Smooth muscle cell (in vitro differentiated cells): Measurements from ENCODE around the gene EFHC2. TPM values are rescaled to one million over a fixed set of nuclear protein-coding genes. Genes with fewer than 3 reads are reported as not detected.

Experiments
- DNase-seq: peaks from one replicate; lab custom pipeline; 2025; ENCODE audit not compliant: unreplicated experiment; lab: John Stamatoyannopoulos, UW
- H2AFZ ChIP-seq: fragments of 200-600 bp; sonication (generic); 2 replicates; pipeline ENCODE4 v1.6.0; 2016; ENCODE audit warnings: antibody characterized with exemption, low read depth, mild to moderate bottlenecking
- H3F3A ChIP-seq: fragments of 200-600 bp; sonication (generic); 2 replicates; pipeline ENCODE4 v1.6.0; 2017; ENCODE audit warnings: antibody characterized with exemption, low read depth
- H3K27ac ChIP-seq: fragments of 200-600 bp; sonication (generic); 2 replicates; pipeline ENCODE4 v1.5.1; 2016; ENCODE audit warnings: low read depth, mild to moderate bottlenecking
- H3K27me3 ChIP-seq: fragments of 200-600 bp; sonication (generic); 2 replicates; pipeline ENCODE4 v1.6.1; 2016; ENCODE audit warnings: low read depth, mild to moderate bottlenecking
- H3K36me3 ChIP-seq: fragments of 200-600 bp; sonication (generic); 2 replicates; pipeline ENCODE4 v1.5.1; 2016; ENCODE audit warnings: low read depth
- H3K4me1 ChIP-seq: fragments of 200-600 bp; sonication (generic); 2 replicates; pipeline ENCODE4 v1.5.1; 2016; ENCODE audit warnings: low read depth
- H3K4me2 ChIP-seq: fragments of 200-600 bp; sonication (generic); 2 replicates; pipeline ENCODE4 v1.6.0; 2016; ENCODE audit warnings: mild to moderate bottlenecking
- H3K4me3 ChIP-seq: fragments of 200-600 bp; sonication (generic); 2 replicates; pipeline ENCODE4 v1.5.1; 2016; ENCODE audit warnings: mild to moderate bottlenecking
- H3K79me2 ChIP-seq: fragments of 200-600 bp; sonication (generic); 2 replicates; pipeline ENCODE4 v1.6.0; 2016; ENCODE audit warnings: low read depth, mild to moderate bottlenecking
- H3K9ac ChIP-seq: fragments of 200-600 bp; sonication (generic); 2 replicates; pipeline ENCODE4 v1.6.0; 2016; ENCODE audit warnings: low read depth
- H3K9me3 ChIP-seq: fragments of 200-600 bp; sonication (generic); replicated peaks from 2 replicates; pipeline ENCODE4 v1.5.1; 2016; ENCODE audit warnings: low read depth
- H4K20me1 ChIP-seq: fragments of 200-600 bp; sonication (generic); 2 replicates; pipeline ENCODE4 v1.6.0; 2016; ENCODE audit warnings: low read depth
- WGBS: methylation state at CpG from one replicate; pipeline ENCODE4 v1.1.7; 2016; ENCODE audit warnings: low lambda C conversion rate; 5-methylcytosine and 5-hydroxymethylcytosine counted together
- polyA plus RNA-seq: library from polyadenylated mRNA; unstranded; fragments of >200 nt; fragmentation: Nextera tagmentation; extraction: Ambion mirVana; gene quantifications from 2 replicates; pipeline ENCODE4 v1.2.1, GENCODE V29; 2016
- total RNA-seq: library from RNA; depleted of rRNA; stranded (reverse); fragments of >200 nt; gene quantifications from 2 replicates; pipeline ENCODE4 v1.2.3, GENCODE V29; 2014
- TF ChIP-seq, protein P1 (sequence below): fragments of 200-600 bp; sonication (generic); IDR thresholded peaks from 2 replicates; pipeline ENCODE4 v1.5.1; 2017; ENCODE audit warnings: borderline replicate concordance, mild to moderate bottlenecking, antibody characterized with exemption; ENCODE audit not compliant: insufficient read depth, poor library complexity, severe bottlenecking

Gene EFHC2
- total and polyA plus RNA-seq, 2 experiments from 2014 or later: 2.3 to 3.5 TPM

DNA sequence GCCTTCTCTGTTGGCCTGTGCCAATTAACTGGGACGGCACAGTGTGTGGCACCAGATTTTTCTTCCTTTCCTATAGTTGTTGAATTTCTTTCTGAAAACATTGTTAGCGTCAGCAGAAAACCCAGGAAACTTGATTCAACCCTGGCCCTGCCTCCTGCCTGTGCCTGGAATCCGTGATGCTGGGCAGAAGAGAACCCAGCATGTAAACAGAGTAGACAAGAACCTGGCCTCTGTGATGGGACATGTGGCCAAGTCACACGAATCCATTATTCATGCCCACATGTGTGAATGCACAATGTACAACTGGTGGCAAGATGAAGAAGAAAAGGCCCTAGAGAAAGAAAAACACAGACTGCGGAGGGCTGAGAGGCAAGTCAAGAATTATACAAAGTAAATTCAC lies 111.4 kb downstream of the EFHC2 start:
- no peaks in the 10 kb centered on the region for H3K79me2 ChIP-seq
- no peak overlapping the region for H2AFZ ChIP-seq
- TF ChIP-seq, protein P1, sequence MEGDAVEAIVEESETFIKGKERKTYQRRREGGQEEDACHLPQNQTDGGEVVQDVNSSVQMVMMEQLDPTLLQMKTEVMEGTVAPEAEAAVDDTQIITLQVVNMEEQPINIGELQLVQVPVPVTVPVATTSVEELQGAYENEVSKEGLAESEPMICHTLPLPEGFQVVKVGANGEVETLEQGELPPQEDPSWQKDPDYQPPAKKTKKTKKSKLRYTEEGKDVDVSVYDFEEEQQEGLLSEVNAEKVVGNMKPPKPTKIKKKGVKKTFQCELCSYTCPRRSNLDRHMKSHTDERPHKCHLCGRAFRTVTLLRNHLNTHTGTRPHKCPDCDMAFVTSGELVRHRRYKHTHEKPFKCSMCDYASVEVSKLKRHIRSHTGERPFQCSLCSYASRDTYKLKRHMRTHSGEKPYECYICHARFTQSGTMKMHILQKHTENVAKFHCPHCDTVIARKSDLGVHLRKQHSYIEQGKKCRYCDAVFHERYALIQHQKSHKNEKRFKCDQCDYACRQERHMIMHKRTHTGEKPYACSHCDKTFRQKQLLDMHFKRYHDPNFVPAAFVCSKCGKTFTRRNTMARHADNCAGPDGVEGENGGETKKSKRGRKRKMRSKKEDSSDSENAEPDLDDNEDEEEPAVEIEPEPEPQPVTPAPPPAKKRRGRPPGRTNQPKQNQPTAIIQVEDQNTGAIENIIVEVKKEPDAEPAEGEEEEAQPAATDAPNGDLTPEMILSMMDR: no peak
- H3K4me1 ChIP-seq: no peaks in the 10 kb centered on the region
- no peak overlapping the region for H3K4me3 ChIP-seq
- H3K4me2 ChIP-seq: no peak overlapping the region
- H3K9ac ChIP-seq: no peak overlapping the region
- no peaks in the 10 kb centered on the region for H3F3A ChIP-seq
- no peak overlapping the region for H3K27ac ChIP-seq
- DNase-seq: no peak
- 72% methylated on average over 5 of the region's 5 CpGs for WGBS
- H4K20me1 ChIP-seq: no peaks in the 10 kb centered on the region
- H3K36me3 ChIP-seq: no peaks in the 10 kb centered on the region
- H3K27me3 ChIP-seq: no peaks in the 10 kb centered on the region
- no peaks in the 10 kb centered on the region for H3K9me3 ChIP-seq

DNA sequence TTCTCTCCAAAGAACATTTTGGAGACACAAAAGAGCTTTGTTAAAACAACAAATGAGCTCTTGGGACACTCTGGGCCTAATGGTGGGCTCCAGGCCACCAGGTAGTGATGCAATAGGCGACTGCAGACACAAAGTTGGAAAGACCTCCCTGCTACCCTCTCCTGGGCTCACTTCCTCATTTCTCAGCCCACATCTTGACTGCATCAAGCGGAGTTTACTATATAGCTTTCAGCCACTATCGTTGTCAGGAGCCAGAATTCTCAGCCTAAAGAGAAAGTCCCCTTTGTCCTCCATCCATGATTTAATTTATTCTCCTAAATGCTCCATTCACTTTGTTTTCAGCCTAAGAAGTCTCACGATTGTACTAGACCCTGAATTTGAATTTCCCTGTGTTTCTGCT lies 114.9 kb downstream of the EFHC2 start:
- H3K27ac ChIP-seq: no peak overlapping the region
- H3K4me2 ChIP-seq: no peak overlapping the region
- no peaks in the 10 kb centered on the region for H3K27me3 ChIP-seq
- no peaks in the 10 kb centered on the region for H3K4me1 ChIP-seq
- H2AFZ ChIP-seq: no peak overlapping the region
- TF ChIP-seq, protein P1: no peak
- H3K4me3 ChIP-seq: no peak overlapping the region
- WGBS: 69% methylated on average over 4 of the region's 4 CpGs
- no peaks in the 10 kb centered on the region for H3F3A ChIP-seq
- H4K20me1 ChIP-seq: no peaks in the 10 kb centered on the region
- no peaks in the 10 kb centered on the region for H3K79me2 ChIP-seq
- H3K9ac ChIP-seq: no peak overlapping the region
- no peaks in the 10 kb centered on the region for H3K36me3 ChIP-seq
- H3K9me3 ChIP-seq: no peaks in the 10 kb centered on the region
- DNase-seq: no peak

DNA sequence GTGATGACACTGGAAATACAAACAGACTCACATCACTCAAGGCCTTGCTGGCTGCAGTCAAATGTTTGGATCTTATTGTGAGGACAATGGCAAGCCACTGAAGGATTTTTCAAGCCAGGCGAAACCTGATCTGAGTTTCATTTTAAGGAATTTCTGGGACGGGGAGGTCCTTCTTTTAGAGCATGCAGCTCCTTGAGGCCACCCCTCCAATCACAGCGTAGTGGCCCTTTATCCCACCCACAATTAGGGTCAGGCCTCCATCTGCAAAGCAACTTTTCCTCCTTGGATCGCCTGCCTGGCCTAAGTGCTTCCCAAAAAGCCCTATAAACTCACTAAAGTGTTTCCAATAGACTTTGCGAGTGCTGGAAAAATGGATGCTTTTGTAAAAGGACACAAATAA lies 115.5 kb downstream of the EFHC2 start:
- Histone ChIP-seq H3K27me3 (no peaks in the 10 kb centered on the region), H3F3A (no peaks in the 10 kb centered on the region), H3K9ac (no peak overlapping the region), H3K27ac (no peak overlapping the region), H3K4me3 (no peak overlapping the region), H2AFZ (no peak overlapping the region), H3K4me2 (no peak overlapping the region), H3K79me2 (no peaks in the 10 kb centered on the region), H4K20me1 (no peaks in the 10 kb centered on the region), H3K36me3 (no peaks in the 10 kb centered on the region), H3K4me1 (no peaks in the 10 kb centered on the region), H3K9me3 (no peaks in the 10 kb centered on the region)
- TF ChIP-seq, protein P1: no peak
- 70% methylated on average over 5 of the region's 5 CpGs for WGBS
- DNase-seq: no peak

DNA sequence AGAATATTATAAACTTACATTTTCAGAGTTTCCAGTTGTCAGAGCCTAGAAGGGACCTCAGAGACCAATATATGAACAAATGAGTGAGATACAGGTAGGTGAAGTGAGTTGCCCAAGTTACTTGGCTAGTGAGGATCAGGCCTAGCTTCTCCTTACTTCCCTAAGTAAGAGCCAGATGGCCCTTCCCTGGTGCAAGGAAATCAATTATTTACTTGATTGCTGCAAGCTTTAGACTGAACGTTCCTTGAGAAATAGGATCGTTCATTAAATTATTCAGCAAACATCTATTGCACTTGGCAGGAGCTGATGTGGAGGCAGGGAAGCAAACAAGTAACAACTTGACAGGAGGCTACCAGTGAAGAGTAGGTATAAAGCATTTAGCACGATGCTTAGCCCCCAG lies 117.8 kb downstream of the EFHC2 start:
- Histone ChIP-seq H3K4me1 (no peaks in the 10 kb centered on the region), H3K4me2 (no peak overlapping the region), H3K4me3 (no peak overlapping the region), H3K79me2 (no peaks in the 10 kb centered on the region), H4K20me1 (no peaks in the 10 kb centered on the region), H3K27me3 (no peaks in the 10 kb centered on the region), H3K36me3 (no peaks in the 10 kb centered on the region), H2AFZ (no peak overlapping the region), H3F3A (no peaks in the 10 kb centered on the region), H3K27ac (no peak overlapping the region), H3K9me3 (no peaks in the 10 kb centered on the region), H3K9ac (no peak overlapping the region)
- TF ChIP-seq, protein P1: no peak
- DNase-seq: no peak
- WGBS: 88% methylated on average over 3 of the region's 3 CpGs
